Left lung (tissue), 10 donors: ENCODE results near the gene C1orf87. TPM values are rescaled to one million over a fixed set of nuclear protein-coding genes. Genes with fewer than 3 reads are reported as not detected.

Source experiments
- ATAC-seq: fragments of 200-7000 bp; cut with Tn5 transposase; one replicate; pipeline ENCODE4 v1.9.1; 2020; ENCODE audit warnings: moderate library complexity
- DNase-seq, 4 donors: peaks; one replicate each; pipeline ENCODE4 v3.0.0-alpha.2; 2013 to 2020
- H3K27ac ChIP-seq, 2 donors: fragments of 200-600 bp; sonication (generic) in 1 of 2; one replicate each; pipeline versions ENCODE4 v1.5.0 to v1.8.0; 2020 to 2021
- H3K27me3 ChIP-seq, 2 donors: fragments of 200-600 bp; sonication (generic) in 1 of 2; one replicate each; pipeline versions ENCODE4 v1.5.0 to v1.8.0; 2020 to 2021
- H3K36me3 ChIP-seq, 2 donors: fragments of 200-600 bp; sonication (generic) in 1 of 2; one replicate each; pipeline versions ENCODE4 v1.5.0 to v1.8.0; 2020 to 2021
- H3K4me1 ChIP-seq, 2 donors: fragments of 200-600 bp; one replicate each; pipeline ENCODE4 v1.8.0; 2021
- H3K4me3 ChIP-seq, 2 donors: fragments of 200-600 bp; sonication (generic) in 1 of 2; one replicate each; pipeline versions ENCODE4 v1.5.0 to v1.8.0; 2020 to 2021; ENCODE audit warnings: mild to moderate bottlenecking in 1 of 2
- H3K9me3 ChIP-seq, 2 donors: fragments of 200-600 bp; sonication (generic) in 1 of 2; one replicate each; pipeline versions ENCODE4 v1.5.0 to v1.8.0; 2020 to 2021
- CTCF ChIP-seq, 2 donors: fragments of 200-600 bp; sonication (generic) in 1 of 2; IDR thresholded peaks; one replicate each; pipeline versions ENCODE4 v1.5.0 to v1.8.0; 2021; ENCODE audit warnings: antibody characterized with exemption in 2 of 2
- intact Hi-C, 2 donors: fragments of 100-400 bp; cut with DNase I; formaldehyde crosslinking; loops; one replicate each; pipeline versions ENCODE4 v1.11.2 to v1.14.2; 2022
- polyA plus RNA-seq, 6 donors: library from polyadenylated mRNA; unstranded; fragments of 120-200 nt; gene quantifications; one replicate each; pipeline ENCODE4 v1.2.1, GENCODE V29; 2013; ENCODE audit not compliant: insufficient read length in 6 of 6
- total RNA-seq, 2 donors: library from RNA; stranded (reverse); fragmentation: NEBNext Ultra II Directional; extraction: Animal tissue kit (Norgen Biotek cat#: 25700); gene quantifications; one replicate each; pipeline ENCODE4 v1.2.1, GENCODE V29; 2021
- donor health status: DM: no; HTN: yes; CAD: no.
- donor health status: DM: no; HTN: no; CAD: no.

Gene C1orf87
- total and polyA plus RNA-seq, 8 donors = 0.44 to 4.0 (median 2.4) TPM

- no peak for TF ChIP-seq CTCF (IDR thresholded peaks at IDR 0.05)
- no peak overlapping the region for H3K27ac ChIP-seq
- intact Hi-C loops = no loop called here
- no peaks in the 10 kb centered on the region for H3K36me3 ChIP-seq
- ATAC-seq = no peak
- H3K27me3 ChIP-seq = no peaks in the 10 kb centered on the region
- DNase-seq = no peak
- H3K9me3 ChIP-seq = no peaks in the 10 kb centered on the region
- no peaks in the 10 kb centered on the region for H3K4me1 ChIP-seq
- no peak overlapping the region for H3K4me3 ChIP-seq
Observed at GRCh38 chr1:60033066-60033465, 40.5 kb downstream of the C1orf87 start.

GRCh38 chr1:60031146-60031545 lies 42.4 kb downstream of the C1orf87 start:
- no peak for ATAC-seq
- no peak for DNase-seq
- H3K9me3 ChIP-seq = no peaks in the 10 kb centered on the region
- H3K4me3 ChIP-seq = no peak overlapping the region
- no peaks in the 10 kb centered on the region for H3K27me3 ChIP-seq
- no peak overlapping the region for H3K27ac ChIP-seq
- intact Hi-C loops = no loop called here
- H3K36me3 ChIP-seq = no peaks in the 10 kb centered on the region
- H3K4me1 ChIP-seq = no peaks in the 10 kb centered on the region
- TF ChIP-seq CTCF (IDR thresholded peaks at IDR 0.05) = no peak

GRCh38 chr1:60025552-60025951 lies 48.0 kb downstream of the C1orf87 start:
- intact Hi-C loops = no loop called here
- H3K9me3 ChIP-seq = peaks cover 0 to 4% of the 10 kb centered on the region in 2 donors
- no peak overlapping the region for H3K27ac ChIP-seq
- H3K4me3 ChIP-seq = no peak overlapping the region
- DNase-seq (no peak), ATAC-seq (no peak)
- H3K4me1 ChIP-seq = no peaks in the 10 kb centered on the region
- no peaks in the 10 kb centered on the region for H3K27me3 ChIP-seq
- no peak for TF ChIP-seq CTCF (IDR thresholded peaks at IDR 0.05)
- no peaks in the 10 kb centered on the region for H3K36me3 ChIP-seq

- DNase-seq (no peak), ATAC-seq (no peak)
- no peak for TF ChIP-seq CTCF (IDR thresholded peaks at IDR 0.05)
- no peak overlapping the region for H3K27ac ChIP-seq
- H3K27me3 ChIP-seq = no peaks in the 10 kb centered on the region
- no peak overlapping the region for H3K4me3 ChIP-seq
- H3K4me1 ChIP-seq = no peaks in the 10 kb centered on the region
- intact Hi-C loops = no loop called here
- H3K9me3 ChIP-seq = no peaks in the 10 kb centered on the region
- H3K36me3 ChIP-seq = no peaks in the 10 kb centered on the region
Observed at GRCh38 chr1:60017508-60018205, 55.9 kb downstream of the C1orf87 start.

GRCh38 chr1:60010690-60011089 lies 62.9 kb downstream of the C1orf87 start:
- Histone ChIP-seq H3K36me3 (no peaks in the 10 kb centered on the region), H3K4me3 (no peak overlapping the region), H3K9me3 (no peaks in the 10 kb centered on the region), H3K27ac (no peak overlapping the region), H3K27me3 (no peaks in the 10 kb centered on the region), H3K4me1 (no peaks in the 10 kb centered on the region)
- TF ChIP-seq CTCF (IDR thresholded peaks at IDR 0.05) = no peak
- ATAC-seq (no peak), DNase-seq (no peak)
- intact Hi-C loops = no loop called here
